Testis (tissue), 2 donors: ENCODE data around the gene SCN11A.

Experiments
- POLR2A ChIP-seq: fragments of 450-650 bp; IDR thresholded peaks from one replicate; pipeline ENCODE4 v1.6.1; 2017; ENCODE audit warnings: antibody characterized with exemption, mild to moderate bottlenecking, moderate library complexity
- TF ChIP-seq, protein P1 (sequence below), 3 experiments: fragments of 450-650 bp in 2 of 3; fragments of 200-600 bp in 1 of 3; sonication (generic) in 1 of 3; IDR thresholded peaks; one replicate each; pipeline ENCODE4 v1.5.1; 2016 to 2019; ENCODE audit warnings: antibody characterized with exemption in 3 of 3, mild to moderate bottlenecking in 2 of 3, moderate library complexity in 1 of 3

DNA sequence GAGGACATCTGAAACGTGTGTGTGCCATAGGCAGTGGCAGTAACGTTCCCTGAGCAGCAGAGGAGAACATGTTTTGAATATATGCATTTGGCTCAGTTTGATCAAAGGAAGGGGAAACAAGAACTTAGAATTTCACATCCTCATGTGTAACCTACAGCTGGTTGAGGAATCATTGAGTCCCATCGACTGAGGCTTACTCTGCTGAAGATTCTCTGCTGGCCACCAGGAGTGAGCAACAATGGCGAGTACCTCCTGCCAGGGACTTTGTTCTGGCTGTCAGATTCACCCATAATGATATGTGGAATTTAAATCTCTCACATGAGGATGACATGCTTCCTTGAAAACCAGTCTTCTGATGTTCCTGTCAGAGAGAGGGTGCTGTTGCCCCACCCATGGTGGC lies 34.4 kb upstream of the SCN11A start:
- TF ChIP-seq, protein P1, sequence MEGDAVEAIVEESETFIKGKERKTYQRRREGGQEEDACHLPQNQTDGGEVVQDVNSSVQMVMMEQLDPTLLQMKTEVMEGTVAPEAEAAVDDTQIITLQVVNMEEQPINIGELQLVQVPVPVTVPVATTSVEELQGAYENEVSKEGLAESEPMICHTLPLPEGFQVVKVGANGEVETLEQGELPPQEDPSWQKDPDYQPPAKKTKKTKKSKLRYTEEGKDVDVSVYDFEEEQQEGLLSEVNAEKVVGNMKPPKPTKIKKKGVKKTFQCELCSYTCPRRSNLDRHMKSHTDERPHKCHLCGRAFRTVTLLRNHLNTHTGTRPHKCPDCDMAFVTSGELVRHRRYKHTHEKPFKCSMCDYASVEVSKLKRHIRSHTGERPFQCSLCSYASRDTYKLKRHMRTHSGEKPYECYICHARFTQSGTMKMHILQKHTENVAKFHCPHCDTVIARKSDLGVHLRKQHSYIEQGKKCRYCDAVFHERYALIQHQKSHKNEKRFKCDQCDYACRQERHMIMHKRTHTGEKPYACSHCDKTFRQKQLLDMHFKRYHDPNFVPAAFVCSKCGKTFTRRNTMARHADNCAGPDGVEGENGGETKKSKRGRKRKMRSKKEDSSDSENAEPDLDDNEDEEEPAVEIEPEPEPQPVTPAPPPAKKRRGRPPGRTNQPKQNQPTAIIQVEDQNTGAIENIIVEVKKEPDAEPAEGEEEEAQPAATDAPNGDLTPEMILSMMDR (IDR thresholded peaks at IDR 0.05): peak in 1 of 3 experiments; percentile 13
- no peak for TF ChIP-seq POLR2A
